Astrocyte (in vitro differentiated cells and primary cell): ENCODE results near the gene PSME3IP1. TPM values are rescaled to one million over a fixed set of nuclear protein-coding genes. Genes with fewer than 3 reads are reported as not detected.

Experiments used
- DNase-seq: peaks from one replicate; pipeline ENCODE4 v3.0.0-alpha.2; 2010; ENCODE audit warnings: low read depth
- FAIRE-seq: peaks from 2 replicates; lab custom pipeline; 2011; peaks lifted over from hg19 to GRCh38; lab: Jason Lieb, UNC
- H2AFZ ChIP-seq: 2 replicates; pipeline ENCODE4 v1.6.0; 2012; ENCODE audit warnings: low read depth, low read length, inconsistent platforms
- H3K27ac ChIP-seq: 2 replicates; pipeline ENCODE4 v1.5.1; 2011; ENCODE audit warnings: low read depth, low read length, inconsistent platforms
- H3K27me3 ChIP-seq: 2 replicates; pipeline ENCODE4 v1.6.0; 2011; ENCODE audit warnings: low read length, inconsistent platforms; ENCODE audit not compliant: insufficient read depth
- H3K36me3 ChIP-seq: 2 replicates; pipeline ENCODE4 v1.5.1; 2011; ENCODE audit warnings: low read length, inconsistent platforms; ENCODE audit not compliant: insufficient read depth
- H3K4me1 ChIP-seq: 2 replicates; pipeline ENCODE4 v1.5.1; 2011; ENCODE audit warnings: low read length, inconsistent platforms; ENCODE audit not compliant: insufficient read depth
- H3K4me2 ChIP-seq: 2 replicates; pipeline ENCODE4 v1.6.0; 2012; ENCODE audit warnings: low read length, inconsistent platforms
- H3K4me3 ChIP-seq: 2 replicates; pipeline ENCODE4 v1.5.1; 2011; ENCODE audit warnings: low read depth, mild to moderate bottlenecking, low read length, inconsistent platforms; ENCODE audit not compliant: insufficient read depth
- H3K79me2 ChIP-seq: 2 replicates; pipeline ENCODE4 v1.6.0; 2012; ENCODE audit warnings: mild to moderate bottlenecking, low read length, inconsistent platforms; ENCODE audit not compliant: insufficient read depth
- H3K9ac ChIP-seq: 2 replicates; pipeline ENCODE4 v1.6.0; 2012; ENCODE audit warnings: mild to moderate bottlenecking, low read length, inconsistent platforms
- H3K9me3 ChIP-seq: 2 replicates; pipeline ENCODE4 v1.5.1; 2012; ENCODE audit warnings: low read depth, mild to moderate bottlenecking, low read length, inconsistent platforms; ENCODE audit not compliant: insufficient read depth
- H4K20me1 ChIP-seq: 2 replicates; pipeline ENCODE4 v1.6.0; 2012; ENCODE audit warnings: low read length, inconsistent platforms; ENCODE audit not compliant: insufficient read depth
- H3K27ac Mint-ChIP-seq: one replicate; pipeline ENCODE4 v1.8.0; 2021; ENCODE audit warnings: mild to moderate bottlenecking, mixed read lengths; ENCODE audit not compliant: unreplicated experiment
- H3K27me3 Mint-ChIP-seq: one replicate; pipeline ENCODE4 v1.8.0; 2021; ENCODE audit warnings: low read depth, mixed read lengths; ENCODE audit not compliant: unreplicated experiment
- H3K36me3 Mint-ChIP-seq: one replicate; pipeline ENCODE4 v1.8.0; 2021; ENCODE audit warnings: low read depth, mixed read lengths; ENCODE audit not compliant: unreplicated experiment
- H3K4me1 Mint-ChIP-seq: one replicate; pipeline ENCODE4 v1.8.0; 2021; ENCODE audit warnings: low read depth, mixed read lengths; ENCODE audit not compliant: unreplicated experiment
- H3K4me3 Mint-ChIP-seq: one replicate; pipeline ENCODE4 v1.8.0; 2021; ENCODE audit warnings: mild to moderate bottlenecking, moderate library complexity, mixed read lengths; ENCODE audit not compliant: unreplicated experiment
- H3K9me3 Mint-ChIP-seq: one replicate; pipeline ENCODE4 v1.8.0; 2021; ENCODE audit warnings: mild to moderate bottlenecking, mixed read lengths; ENCODE audit not compliant: unreplicated experiment
- EZH2 ChIP-seq: IDR thresholded peaks from 2 replicates; pipeline ENCODE4 v1.6.1; 2012; ENCODE audit warnings: mild to moderate bottlenecking, low read length, inconsistent platforms; ENCODE audit not compliant: insufficient read depth
- total RNA-seq: library from RNA; stranded (reverse); gene quantifications from 2 replicates; pipeline ENCODE4 v1.2.1, GENCODE V29; 2021
- TF ChIP-seq, protein P1 (sequence below): IDR thresholded peaks from 2 replicates; pipeline ENCODE4 v1.5.1; 2011; ENCODE audit warnings: low read depth, mild to moderate bottlenecking, inconsistent platforms, low read length, moderate library complexity; ENCODE audit not compliant: insufficient read depth

The PSME3IP1 gene
- total RNA-seq, 1 donor from 2014 or later = 78.8 TPM

DNA sequence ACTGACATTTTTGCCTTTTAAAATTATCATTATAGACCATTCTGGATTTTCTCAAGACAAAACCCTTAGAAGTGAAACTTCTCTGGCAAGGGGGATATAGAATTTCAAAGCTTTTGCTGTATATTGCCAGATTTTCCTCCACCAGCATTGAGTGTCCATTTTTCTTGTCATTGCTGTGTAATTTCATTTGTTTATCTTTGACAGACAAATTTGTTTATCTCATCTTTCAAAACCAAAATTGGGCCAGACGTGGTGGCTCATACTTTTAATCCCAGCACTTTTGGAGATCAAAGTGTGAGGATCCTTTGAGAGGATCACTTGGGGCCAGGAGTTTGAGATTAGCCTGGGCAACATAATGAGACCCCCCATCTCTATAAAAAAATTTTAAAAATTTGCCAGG is 43.2 kb upstream of the PSME3IP1 start:
- no peak overlapping the region for H3K9ac ChIP-seq
- peaks cover 5% of the 10 kb centered on the region for H3K4me1 Mint-ChIP-seq
- no peaks in the 10 kb centered on the region for H3K9me3 Mint-ChIP-seq
- H3K9me3 ChIP-seq = no peaks in the 10 kb centered on the region
- no peak overlapping the region for H3K4me2 ChIP-seq
- TF ChIP-seq EZH2 = no peak
- TF ChIP-seq, protein P1, sequence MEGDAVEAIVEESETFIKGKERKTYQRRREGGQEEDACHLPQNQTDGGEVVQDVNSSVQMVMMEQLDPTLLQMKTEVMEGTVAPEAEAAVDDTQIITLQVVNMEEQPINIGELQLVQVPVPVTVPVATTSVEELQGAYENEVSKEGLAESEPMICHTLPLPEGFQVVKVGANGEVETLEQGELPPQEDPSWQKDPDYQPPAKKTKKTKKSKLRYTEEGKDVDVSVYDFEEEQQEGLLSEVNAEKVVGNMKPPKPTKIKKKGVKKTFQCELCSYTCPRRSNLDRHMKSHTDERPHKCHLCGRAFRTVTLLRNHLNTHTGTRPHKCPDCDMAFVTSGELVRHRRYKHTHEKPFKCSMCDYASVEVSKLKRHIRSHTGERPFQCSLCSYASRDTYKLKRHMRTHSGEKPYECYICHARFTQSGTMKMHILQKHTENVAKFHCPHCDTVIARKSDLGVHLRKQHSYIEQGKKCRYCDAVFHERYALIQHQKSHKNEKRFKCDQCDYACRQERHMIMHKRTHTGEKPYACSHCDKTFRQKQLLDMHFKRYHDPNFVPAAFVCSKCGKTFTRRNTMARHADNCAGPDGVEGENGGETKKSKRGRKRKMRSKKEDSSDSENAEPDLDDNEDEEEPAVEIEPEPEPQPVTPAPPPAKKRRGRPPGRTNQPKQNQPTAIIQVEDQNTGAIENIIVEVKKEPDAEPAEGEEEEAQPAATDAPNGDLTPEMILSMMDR = no peak
- H3K27me3 ChIP-seq = no peaks in the 10 kb centered on the region
- no peaks in the 10 kb centered on the region for H3K4me1 ChIP-seq
- DNase-seq = no peak
- FAIRE-seq = no peak
- peaks cover 54% of the 10 kb centered on the region for H3K36me3 ChIP-seq
- no peaks in the 10 kb centered on the region for H3K79me2 ChIP-seq
- no peak overlapping the region for H3K4me3 Mint-ChIP-seq
- H3K27ac Mint-ChIP-seq = no peak overlapping the region
- peaks cover 1% of the 10 kb centered on the region for H4K20me1 ChIP-seq
- peaks cover 28% of the 10 kb centered on the region for H3K36me3 Mint-ChIP-seq
- H3K4me3 ChIP-seq = no peak overlapping the region
- no peaks in the 10 kb centered on the region for H3K27me3 Mint-ChIP-seq
- H3K27ac ChIP-seq = no peak overlapping the region
- no peak overlapping the region for H2AFZ ChIP-seq

DNA sequence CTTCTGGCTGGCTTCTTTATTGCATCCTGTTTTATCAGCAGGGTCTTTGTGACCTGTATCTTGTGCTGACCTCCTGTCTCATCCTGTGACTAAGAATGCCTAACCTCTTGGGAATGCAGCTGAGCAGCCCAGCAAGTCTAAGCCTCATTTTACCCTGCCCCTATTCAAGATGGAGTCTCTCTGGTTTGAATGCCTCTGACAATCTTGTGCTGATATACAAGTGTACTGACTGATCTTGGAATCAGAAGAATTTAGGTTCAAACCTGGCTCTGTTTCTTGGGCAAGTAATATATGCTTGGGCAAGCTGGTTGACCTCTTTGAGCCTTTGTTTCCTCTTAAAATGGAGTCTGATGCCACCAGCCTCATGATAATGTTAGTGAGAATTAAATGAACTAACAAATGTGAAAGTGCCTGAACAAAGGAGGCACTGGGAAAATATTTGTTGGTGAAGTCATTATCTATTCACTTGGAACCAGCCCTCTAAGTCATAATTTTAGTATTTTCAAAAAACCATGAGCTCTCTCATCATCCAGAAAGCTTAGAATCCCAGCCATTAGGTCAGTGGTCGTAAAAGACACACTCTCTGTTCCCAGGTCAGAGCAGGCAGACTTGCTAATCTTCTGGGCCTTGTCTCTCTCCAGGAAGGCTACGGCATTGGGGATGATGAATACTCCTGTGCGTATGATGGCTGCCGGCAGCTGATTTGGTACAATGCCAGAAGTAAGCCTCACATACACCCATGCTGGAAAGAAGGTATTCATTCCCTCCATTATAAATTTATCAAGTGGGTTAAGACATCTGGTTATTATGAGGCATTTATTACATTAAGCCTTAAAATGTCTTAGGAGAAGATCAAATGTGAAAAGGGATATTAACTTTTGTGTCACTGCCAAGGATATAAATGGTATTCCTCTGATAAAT is 41.1 kb upstream of the PSME3IP1 start:
- Mint-ChIP-seq H3K27ac (no peak overlapping the region), H3K9me3 (no peaks in the 10 kb centered on the region), H3K27me3 (no peaks in the 10 kb centered on the region), H3K4me3 (no peak overlapping the region), H3K4me1 (peaks cover 8% of the 10 kb centered on the region), H3K36me3 (peaks cover 24% of the 10 kb centered on the region)
- Histone ChIP-seq H3K4me2 (no peak overlapping the region), H3K4me3 (no peak overlapping the region), H3K4me1 (no peaks in the 10 kb centered on the region), H3K9me3 (no peaks in the 10 kb centered on the region), H3K9ac (no peak overlapping the region), H3K36me3 (peaks cover 58% of the 10 kb centered on the region), H3K27me3 (no peaks in the 10 kb centered on the region), H4K20me1 (peaks cover 3% of the 10 kb centered on the region), H3K27ac (no peak overlapping the region), H2AFZ (no peak overlapping the region), H3K79me2 (no peaks in the 10 kb centered on the region)
- FAIRE-seq (no peak), DNase-seq (no peak)
- TF ChIP-seq, protein P1 = no peak

GRCh38 chr16:57225978-57226377 is 40.1 kb upstream of the PSME3IP1 start:
- Histone ChIP-seq H3K4me2 (no peak overlapping the region), H3K36me3 (peaks cover 59% of the 10 kb centered on the region), H3K4me3 (no peak overlapping the region), H3K9me3 (no peaks in the 10 kb centered on the region), H3K9ac (no peak overlapping the region), H3K4me1 (no peaks in the 10 kb centered on the region), H4K20me1 (peaks cover 3% of the 10 kb centered on the region), H3K27me3 (no peaks in the 10 kb centered on the region), H3K27ac (no peak overlapping the region), H3K79me2 (no peaks in the 10 kb centered on the region), H2AFZ (no peak overlapping the region)
- Mint-ChIP-seq H3K4me3 (no peak overlapping the region), H3K36me3 (peaks cover 28% of the 10 kb centered on the region), H3K27ac (no peak overlapping the region), H3K9me3 (no peaks in the 10 kb centered on the region), H3K4me1 (peaks cover 8% of the 10 kb centered on the region), H3K27me3 (no peaks in the 10 kb centered on the region)
- FAIRE-seq (no peak), DNase-seq (no peak)
- TF ChIP-seq, protein P1 = no peak
- no peak for TF ChIP-seq EZH2
